ENCODE data around the gene SERPINA10.

- TF ChIP-seq, protein P1, sequence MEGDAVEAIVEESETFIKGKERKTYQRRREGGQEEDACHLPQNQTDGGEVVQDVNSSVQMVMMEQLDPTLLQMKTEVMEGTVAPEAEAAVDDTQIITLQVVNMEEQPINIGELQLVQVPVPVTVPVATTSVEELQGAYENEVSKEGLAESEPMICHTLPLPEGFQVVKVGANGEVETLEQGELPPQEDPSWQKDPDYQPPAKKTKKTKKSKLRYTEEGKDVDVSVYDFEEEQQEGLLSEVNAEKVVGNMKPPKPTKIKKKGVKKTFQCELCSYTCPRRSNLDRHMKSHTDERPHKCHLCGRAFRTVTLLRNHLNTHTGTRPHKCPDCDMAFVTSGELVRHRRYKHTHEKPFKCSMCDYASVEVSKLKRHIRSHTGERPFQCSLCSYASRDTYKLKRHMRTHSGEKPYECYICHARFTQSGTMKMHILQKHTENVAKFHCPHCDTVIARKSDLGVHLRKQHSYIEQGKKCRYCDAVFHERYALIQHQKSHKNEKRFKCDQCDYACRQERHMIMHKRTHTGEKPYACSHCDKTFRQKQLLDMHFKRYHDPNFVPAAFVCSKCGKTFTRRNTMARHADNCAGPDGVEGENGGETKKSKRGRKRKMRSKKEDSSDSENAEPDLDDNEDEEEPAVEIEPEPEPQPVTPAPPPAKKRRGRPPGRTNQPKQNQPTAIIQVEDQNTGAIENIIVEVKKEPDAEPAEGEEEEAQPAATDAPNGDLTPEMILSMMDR (IDR thresholded peaks at IDR 0.05): no peak
- TF ChIP-seq POLR2A (IDR thresholded peaks at IDR 0.05): no peak
- TF ChIP-seq EP300 (IDR thresholded peaks at IDR 0.05): no peak
These were observed 56.0 kb downstream of the SERPINA10 start for GRCh38 chr14:94237046-94237445.
